22Rv1 (cell line): ENCODE measurements around the gene AWAT2.

Source experiments
- CTCF ChIP-seq: fragments of 450-650 bp; IDR thresholded peaks from 2 replicates; pipeline ENCODE4 v1.5.1; 2017; ENCODE audit warnings: mild to moderate bottlenecking
- ZFX ChIP-seq: fragments of 450-650 bp; IDR thresholded peaks from 2 replicates; pipeline ENCODE4 v1.6.1; 2017; ENCODE audit warnings: antibody characterized with exemption, borderline replicate concordance

GRCh38 chrX:70009970-70010369, 39.8 kb downstream of the AWAT2 start:
- no peak for TF ChIP-seq CTCF
- TF ChIP-seq ZFX = no peak
